Endothelial cell of umbilical vein (primary cell): ENCODE results near the gene GARS1. TPM values are rescaled to one million over a fixed set of nuclear protein-coding genes. Genes with fewer than 3 reads are reported as not detected.
"Not testable (repeated sequence)": the region's sequence is repeated elsewhere in the genome, so short reads cannot be mapped to it uniquely, and the experiment has no call there.

Experiments
- BruUV-seq: library from RNA; stranded (reverse); fragments of 400-500 nt; replicated peaks from 2 replicates; lab custom pipeline; 2021; lab: Mats Ljungman, UMichigan
- CTCF ChIA-PET: fragments of 300-600, 350-600 bp; sonication (Branson Sonifier 250); formaldehyde crosslinking; loops from one replicate; lab custom pipeline; 2021; ENCODE audit warnings: antibody characterized with exemption, inconsistent platforms; lab: Charles Lee
- POLR2A ChIA-PET: fragments of 300-600, 350-600 bp; sonication (Branson Sonifier 250); formaldehyde crosslinking; loops from one replicate; lab custom pipeline; 2021; ENCODE audit warnings: antibody characterized with exemption, inconsistent platforms; lab: Charles Lee
- DNase-seq: peaks from one replicate; pipeline ENCODE4 v3.0.0-alpha.2; 2011; ENCODE audit warnings: low read depth, low spot score
- FAIRE-seq: peaks from 2 replicates; lab custom pipeline; 2011; peaks lifted over from hg19 to GRCh38; lab: Jason Lieb, UNC
- H2AFZ ChIP-seq: 2 replicates; pipeline ENCODE4 v1.6.0; 2012; ENCODE audit warnings: low read depth, low read length, control low read depth, inconsistent platforms
- H3K27ac ChIP-seq: 2 replicates; pipeline ENCODE4 v1.5.1; 2011; ENCODE audit warnings: low read depth, mild to moderate bottlenecking, control low read depth, low read length, moderate library complexity; ENCODE audit not compliant: insufficient read depth
- H3K27me3 ChIP-seq, 2 experiments: 2 replicates each; pipeline versions ENCODE4 v1.6.0 to v1.6.1; 2011; ENCODE audit warnings: low read length in 2 of 2, mixed read lengths in 1 of 2; ENCODE audit not compliant: control insufficient read depth in 2 of 2, insufficient read depth in 2 of 2
- H3K36me3 ChIP-seq, 2 experiments: 2 replicates in 1 of 2; 3 replicates in 1 of 2; pipeline ENCODE4 v1.5.1; 2011; ENCODE audit warnings: low read length in 2 of 2, mild to moderate bottlenecking in 1 of 2, moderate library complexity in 1 of 2; ENCODE audit not compliant: control insufficient read depth in 2 of 2, insufficient read depth in 2 of 2; ENCODE audit errors: extremely low read depth in 1 of 2
- H3K4me1 ChIP-seq: 3 replicates; pipeline ENCODE4 v1.5.1; 2011; ENCODE audit warnings: mild to moderate bottlenecking, low read length; ENCODE audit not compliant: control insufficient read depth, insufficient read depth; ENCODE audit errors: extremely low read depth
- H3K4me2 ChIP-seq: 2 replicates; pipeline ENCODE4 v1.6.1; 2011; ENCODE audit warnings: low read length, control low read depth, mixed read lengths; ENCODE audit not compliant: insufficient read depth
- H3K4me3 ChIP-seq, 3 experiments: fragments of 200-600 bp in 1 of 3; sonication (generic), shearing (Covaris generic) in 1 of 3; replicated peaks in 1 of 3; 2 replicates each; pipeline ENCODE4 v1.5.1; 2011 to 2016; ENCODE audit warnings: control low read depth in 3 of 3, low read length in 3 of 3, mild to moderate bottlenecking in 2 of 3, inconsistent platforms in 1 of 3, low read depth in 1 of 3, moderate library complexity in 1 of 3; ENCODE audit not compliant: insufficient read depth in 1 of 3
- H3K79me2 ChIP-seq: 2 replicates; pipeline ENCODE4 v1.6.0; 2012; ENCODE audit warnings: low read length, inconsistent platforms; ENCODE audit not compliant: control insufficient read depth, insufficient read depth
- H3K9ac ChIP-seq: replicated peaks from 2 replicates; pipeline ENCODE3; 2011; ENCODE audit warnings: low read length, control low read depth; ENCODE audit not compliant: insufficient read depth; ENCODE audit errors: extremely low read depth
- H3K9me1 ChIP-seq: replicated peaks from 3 replicates; pipeline ENCODE4 v1.6.0; 2011; ENCODE audit warnings: mild to moderate bottlenecking, low read length; ENCODE audit not compliant: control insufficient read depth, insufficient read depth; ENCODE audit errors: extremely low read depth
- H3K9me3 ChIP-seq: replicated peaks from 2 replicates; pipeline ENCODE4 v1.5.1; 2012; ENCODE audit warnings: low read length, inconsistent platforms; ENCODE audit not compliant: control insufficient read depth, insufficient read depth
- H4K20me1 ChIP-seq: replicated peaks from 2 replicates; pipeline ENCODE3; 2011; ENCODE audit warnings: mild to moderate bottlenecking, low read length; ENCODE audit not compliant: control insufficient read depth, insufficient read depth; ENCODE audit errors: extremely low read depth
- EZH2 ChIP-seq: IDR thresholded peaks from 2 replicates; pipeline ENCODE4 v1.6.1; 2012; ENCODE audit warnings: borderline replicate concordance, low read depth, mild to moderate bottlenecking, moderate library complexity, low read length, inconsistent platforms; ENCODE audit not compliant: severe bottlenecking
- FOS ChIP-seq: IDR thresholded peaks from 2 replicates; pipeline ENCODE4 v1.6.1; 2011; ENCODE audit warnings: mild to moderate bottlenecking, low read length, moderate library complexity, borderline replicate concordance; ENCODE audit not compliant: insufficient read depth
- GATA2 ChIP-seq: IDR thresholded peaks from 2 replicates; pipeline ENCODE4 v1.7.0; 2011; ENCODE audit warnings: low read depth, mild to moderate bottlenecking, moderate library complexity, mixed read lengths, low read length; ENCODE audit not compliant: insufficient read length, insufficient read depth
- JUN ChIP-seq: IDR thresholded peaks from 2 replicates; pipeline ENCODE4 v1.6.1; 2011; ENCODE audit warnings: borderline replicate concordance, low read depth; ENCODE audit not compliant: insufficient read length, insufficient read depth
- MYC ChIP-seq: IDR thresholded peaks from one replicate; pipeline ENCODE4 v1.6.1; 2011; ENCODE audit warnings: mild to moderate bottlenecking, low read depth, low read length
- POLR2A ChIP-seq: IDR thresholded peaks from 2 replicates; pipeline ENCODE4 v1.6.1; 2012; ENCODE audit warnings: low read depth, mild to moderate bottlenecking, control low read depth, low read length
- POLR2AphosphoS5 ChIP-seq: IDR thresholded peaks from 2 replicates; pipeline ENCODE4 v1.6.1; 2012; ENCODE audit warnings: low read depth, mild to moderate bottlenecking, control low read depth, low read length, moderate library complexity; ENCODE audit not compliant: insufficient read depth
- dilution Hi-C: fragments of 300-500 bp; cut with MboI; formaldehyde crosslinking; loops from one replicate; pipeline ENCODE4 v1.15.0; 2019; ENCODE audit warnings: low sequenced_read_pairs; ENCODE audit not compliant: extremely low pct_ligation_motif_present
- intact Hi-C: fragments of 100-400 bp; cut with micrococcal nuclease; formaldehyde crosslinking; loops from one replicate; pipeline ENCODE4 v1.10.0; 2022
- polyA plus RNA-seq, 4 experiments: library from polyadenylated mRNA; depleted of rRNA in 3 of 4; stranded (reverse) in 3 of 4; unstranded in 1 of 4; fragments of >200 nt; gene quantifications; 2 replicates each; pipeline versions ENCODE4 v1.2.1 to v1.2.3, GENCODE V29; 2011 to 2012; ENCODE audit warnings: missing spikeins in 1 of 4
- total RNA-seq: library from RNA; stranded (reverse); gene quantifications from 2 replicates; pipeline ENCODE4 v1.2.3, GENCODE V29; 2021
- TF ChIP-seq, protein P1 (sequence below): IDR thresholded peaks from 2 replicates; pipeline ENCODE4 v1.6.1; 2011; ENCODE audit not compliant: insufficient read depth, insufficient read length
- TF ChIP-seq, protein P2 (sequence below), 2 donors: IDR thresholded peaks; 1 replicate in 1 of 2; 2 replicates in 1 of 2; pipeline ENCODE4 v1.5.1; 2011; ENCODE audit warnings: low read length in 2 of 2, mild to moderate bottlenecking in 2 of 2, moderate library complexity in 2 of 2, control low read depth in 1 of 2, inconsistent platforms in 1 of 2, low read depth in 1 of 2; ENCODE audit not compliant: insufficient read depth in 1 of 2; ENCODE audit errors: extremely low read depth in 1 of 2

The GARS1 gene
- total and polyA plus RNA-seq, 2 donors (not counting 3 experiments of a cell fraction or from before 2014, with no cell fraction given), result 194 to 295 TPM

DNA sequence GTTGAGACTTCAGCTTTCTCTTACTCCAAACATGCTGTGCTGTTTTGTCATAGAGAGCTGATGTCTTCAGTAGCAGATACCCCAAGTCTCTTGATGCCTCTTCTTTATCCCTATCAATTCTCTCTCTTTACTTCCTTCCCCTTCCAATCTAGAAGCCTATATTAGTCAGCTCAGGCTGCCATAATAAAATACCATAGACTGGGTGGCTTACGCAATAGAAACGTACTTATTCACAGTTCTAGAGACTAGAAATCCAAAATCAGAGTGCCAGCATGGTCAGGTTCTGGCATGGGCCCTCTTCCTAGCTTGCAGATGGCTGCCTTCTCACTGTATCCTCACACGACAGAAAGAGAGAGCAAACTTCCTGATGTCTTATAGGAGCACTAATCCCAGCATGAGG lies 9.0 kb upstream of the GARS1 start:
- no peaks in the 10 kb centered on the region for H3K9me3 ChIP-seq
- DNase-seq (no peak), FAIRE-seq (no peak)
- H3K9me1 ChIP-seq, result no peaks in the 10 kb centered on the region
- no peak for TF ChIP-seq FOS
- no peak for TF ChIP-seq EZH2
- TF ChIP-seq, protein P1, sequence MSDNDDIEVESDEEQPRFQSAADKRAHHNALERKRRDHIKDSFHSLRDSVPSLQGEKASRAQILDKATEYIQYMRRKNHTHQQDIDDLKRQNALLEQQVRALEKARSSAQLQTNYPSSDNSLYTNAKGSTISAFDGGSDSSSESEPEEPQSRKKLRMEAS, result no peak
- no peak for TF ChIP-seq JUN
- TF ChIP-seq, protein P2, sequence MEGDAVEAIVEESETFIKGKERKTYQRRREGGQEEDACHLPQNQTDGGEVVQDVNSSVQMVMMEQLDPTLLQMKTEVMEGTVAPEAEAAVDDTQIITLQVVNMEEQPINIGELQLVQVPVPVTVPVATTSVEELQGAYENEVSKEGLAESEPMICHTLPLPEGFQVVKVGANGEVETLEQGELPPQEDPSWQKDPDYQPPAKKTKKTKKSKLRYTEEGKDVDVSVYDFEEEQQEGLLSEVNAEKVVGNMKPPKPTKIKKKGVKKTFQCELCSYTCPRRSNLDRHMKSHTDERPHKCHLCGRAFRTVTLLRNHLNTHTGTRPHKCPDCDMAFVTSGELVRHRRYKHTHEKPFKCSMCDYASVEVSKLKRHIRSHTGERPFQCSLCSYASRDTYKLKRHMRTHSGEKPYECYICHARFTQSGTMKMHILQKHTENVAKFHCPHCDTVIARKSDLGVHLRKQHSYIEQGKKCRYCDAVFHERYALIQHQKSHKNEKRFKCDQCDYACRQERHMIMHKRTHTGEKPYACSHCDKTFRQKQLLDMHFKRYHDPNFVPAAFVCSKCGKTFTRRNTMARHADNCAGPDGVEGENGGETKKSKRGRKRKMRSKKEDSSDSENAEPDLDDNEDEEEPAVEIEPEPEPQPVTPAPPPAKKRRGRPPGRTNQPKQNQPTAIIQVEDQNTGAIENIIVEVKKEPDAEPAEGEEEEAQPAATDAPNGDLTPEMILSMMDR (IDR thresholded peaks at IDR 0.05; ENCODE audit: extremely low read depth in 1 of 2, insufficient read depth in 1 of 2, low read depth in 1 of 2, low read length in 2 of 2), result no peak
- no peak for TF ChIP-seq MYC
- TF ChIP-seq GATA2, result no peak
- no peak for TF ChIP-seq POLR2AphosphoS5
- TF ChIP-seq POLR2A, result no peak
- H3K4me3 ChIP-seq, result no peak overlapping the region
- no peak overlapping the region for H3K9ac ChIP-seq
- dilution Hi-C loops, result no loop called here
- peaks cover 4% of the 10 kb centered on the region for H3K79me2 ChIP-seq
- ChIA-PET POLR2A (no interaction called here), CTCF (no interaction called here)
- intact Hi-C loops, result no loop called here
- H3K4me2 ChIP-seq, result no peak overlapping the region
- no peak overlapping the region for H3K27ac ChIP-seq
- peaks cover 4% of the 10 kb centered on the region in 2 experiments for H3K36me3 ChIP-seq
- no peak overlapping the region for H2AFZ ChIP-seq
- H3K27me3 ChIP-seq, result no peaks in the 10 kb centered on the region
- H3K4me1 ChIP-seq, result no peaks in the 10 kb centered on the region
- no TSS peak for BruUV-seq
- H4K20me1 ChIP-seq, result no peaks in the 10 kb centered on the region

DNA sequence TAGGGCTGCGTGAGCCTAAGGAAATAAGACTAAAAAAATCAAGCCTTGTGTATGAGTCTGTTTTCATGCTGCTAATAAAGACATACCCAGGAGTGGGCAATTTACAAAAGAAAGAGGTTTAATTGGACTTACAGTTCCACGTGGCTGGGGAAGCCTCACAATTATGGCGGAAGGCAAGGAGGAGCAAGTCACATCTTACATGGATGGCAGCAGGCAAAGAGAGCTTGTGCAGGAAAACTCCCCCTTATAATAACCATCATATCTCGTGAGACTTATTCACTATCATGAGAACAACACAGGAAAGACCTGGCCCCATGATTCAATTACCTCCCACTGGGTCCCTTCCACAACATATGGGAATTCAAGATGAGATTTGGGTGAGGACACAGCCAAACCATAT lies 7.1 kb upstream of the GARS1 start:
- H4K20me1 ChIP-seq, H2AFZ ChIP-seq, FAIRE-seq, H3K4me1 ChIP-seq, POLR2A ChIA-PET, H3K79me2 ChIP-seq, H3K4me2 ChIP-seq, intact Hi-C loops, DNase-seq, BruUV-seq, H3K4me3 ChIP-seq, H3K27me3 ChIP-seq, H3K36me3 ChIP-seq, H3K27ac ChIP-seq, dilution Hi-C loops, H3K9me1 ChIP-seq, CTCF ChIA-PET, H3K9ac ChIP-seq, H3K9me3 ChIP-seq: not testable (repeated sequence)
